TTC549 (cell line): Measurements from ENCODE around the gene FAM181B.

Source experiments
- FAIRE-seq: peaks from 2 replicates; lab custom pipeline; 2012; peaks lifted over from hg19 to GRCh38; lab: Jason Lieb, UNC

Gene FAM181B

GRCh38 chr11:82683029-82683428 lies 50.6 kb downstream of the FAM181B start:
- no peak for FAIRE-seq

DNA sequence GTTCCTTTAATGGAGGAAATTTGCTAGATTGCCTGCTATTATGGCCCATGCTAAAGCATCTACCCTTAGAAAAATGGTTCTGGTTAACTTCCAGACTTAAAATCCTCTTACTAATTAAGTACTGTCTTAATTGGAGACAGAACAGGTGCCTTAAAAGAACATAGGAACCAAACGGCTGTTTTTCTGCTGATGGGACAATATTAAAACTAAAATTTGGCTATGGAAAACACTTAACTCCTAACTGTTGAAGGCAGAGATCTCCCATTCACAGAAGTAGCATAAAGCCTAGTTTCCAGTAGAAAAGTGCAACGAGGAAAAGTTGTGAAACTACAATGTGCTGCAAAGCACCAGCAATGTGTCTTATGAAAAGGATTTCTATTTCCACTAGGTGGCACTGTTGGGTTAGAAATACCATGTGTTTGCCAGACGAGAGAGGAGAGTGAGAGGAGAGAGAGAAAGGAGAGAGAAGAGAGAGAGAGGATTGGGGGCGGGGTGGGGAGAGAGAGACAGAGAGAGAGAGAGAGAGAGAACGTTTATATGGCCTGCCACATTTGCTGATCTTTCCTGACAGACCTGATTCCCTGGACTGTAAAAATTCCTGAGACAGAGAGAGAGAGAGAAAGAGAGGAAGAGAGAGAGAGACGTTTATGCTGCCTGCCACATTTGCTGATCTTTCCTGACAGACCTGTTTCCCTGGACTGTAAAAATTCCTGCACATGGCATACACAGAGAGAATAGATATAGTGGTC lies 51.5 kb downstream of the FAM181B start:
- no peak for FAIRE-seq

GRCh38 chr11:82680252-82680651 lies 53.4 kb downstream of the FAM181B start:
- no peak for FAIRE-seq
